Measurements from ENCODE around the gene TEK.

- TF ChIP-seq CTCF (IDR thresholded peaks at IDR 0.05), result no peak
- no peak for TF ChIP-seq POLR2A (IDR thresholded peaks at IDR 0.05)
Observed at GRCh38 chr9:27131731-27132130, 22.7 kb downstream of the TEK start.

All from tibial nerve (tissue), 3 donors.